Breast epithelium (tissue), 3 donors: ENCODE data around the gene PRTN3.

ENCODE experiments used
- CTCF ChIP-seq, 3 donors: fragments of 450-650 bp; IDR thresholded peaks; one replicate each; pipeline ENCODE4 v1.5.1; 2016 to 2017; ENCODE audit warnings: antibody characterized with exemption in 3 of 3, mild to moderate bottlenecking in 3 of 3, moderate library complexity in 3 of 3
- POLR2A ChIP-seq: fragments of 450-650 bp; IDR thresholded peaks from one replicate; pipeline ENCODE4 v1.6.1; 2016; ENCODE audit warnings: antibody characterized with exemption, mild to moderate bottlenecking, moderate library complexity
- POLR2AphosphoS5 ChIP-seq, 3 donors: sonication (generic); formaldehyde crosslinking; IDR thresholded peaks; one replicate each; pipeline ENCODE4 v1.6.1; 2017; ENCODE audit warnings: antibody characterized with exemption in 3 of 3

- no peak for TF ChIP-seq CTCF (IDR thresholded peaks at IDR 0.05)
- no peak for TF ChIP-seq POLR2A
- no peak for TF ChIP-seq POLR2AphosphoS5 (IDR thresholded peaks at IDR 0.05)
These were observed 43.8 kb downstream of the PRTN3 start for GRCh38 chr19:884420-885211.
